C1 segment of cervical spinal cord (tissue), 14 donors: ENCODE data around the gene SMARCC1.

Experiments used
- DNase-seq, 14 donors: peaks; one replicate each; lab custom pipeline; 2025; lab: John Stamatoyannopoulos, UW

Gene SMARCC1

DNA sequence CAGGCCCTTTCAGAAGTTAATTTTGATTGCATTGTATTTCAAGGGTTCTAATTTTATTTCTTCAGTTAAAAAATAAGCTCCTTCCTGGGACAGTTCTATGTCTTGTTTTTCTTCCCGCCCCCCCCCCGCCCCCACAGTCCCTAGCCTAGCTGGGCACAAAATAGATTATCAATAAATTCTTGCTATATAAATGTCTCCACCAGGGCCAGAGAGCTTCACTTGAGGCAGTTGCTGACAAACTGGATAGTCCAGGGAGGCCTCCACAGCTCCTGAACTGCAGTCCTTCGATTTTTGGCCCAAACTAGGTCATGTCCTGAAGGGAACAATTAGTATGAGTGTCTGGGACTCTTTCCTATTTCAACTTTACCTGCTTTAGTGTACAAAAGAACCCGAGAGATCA, 193.1 kb downstream of the SMARCC1 start:
- no peak for DNase-seq

GRCh38 chr3:47588053-47588452, 193.6 kb downstream of the SMARCC1 start:
- DNase-seq = no peak

GRCh38 chr3:47586746-47587145, 194.9 kb downstream of the SMARCC1 start:
- DNase-seq = no peak

DNA sequence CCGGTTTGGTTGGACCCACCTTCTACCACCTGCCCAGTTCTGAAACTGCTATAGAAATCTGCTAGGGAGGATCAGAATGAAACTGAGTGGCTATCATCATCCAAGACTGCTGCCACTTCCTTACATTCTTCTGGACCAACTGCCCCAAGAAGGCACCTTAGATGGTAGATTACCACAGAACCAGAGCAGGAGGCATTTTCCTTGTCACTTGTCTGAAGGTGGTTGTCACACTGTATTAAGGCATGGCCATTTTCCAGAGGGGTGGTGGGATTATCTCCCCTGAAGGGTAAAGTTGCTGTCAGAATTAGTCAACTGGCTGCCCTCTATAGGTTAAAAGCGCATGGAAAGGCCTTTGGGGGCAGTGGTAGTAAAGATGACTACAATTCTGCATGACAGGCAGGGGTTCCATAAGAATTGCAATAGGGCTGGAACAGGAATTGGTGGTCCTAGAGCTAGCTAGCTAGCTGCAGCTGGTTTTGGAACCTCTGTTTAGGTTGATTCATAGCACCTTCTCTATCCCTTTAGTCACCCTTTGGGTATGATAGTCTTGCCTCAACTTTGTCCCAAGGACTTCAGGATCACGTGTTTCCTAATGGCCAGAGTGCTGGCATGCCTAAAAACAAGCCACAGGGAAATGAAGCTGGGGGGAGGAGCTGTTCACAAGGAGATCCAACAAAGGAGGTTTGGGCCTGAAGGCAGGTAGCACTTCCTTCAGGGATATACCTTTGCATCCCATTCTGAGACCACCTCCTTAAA, 198.2 kb downstream of the SMARCC1 start:
- no peak for DNase-seq

GRCh38 chr3:47581835-47582234, 199.9 kb downstream of the SMARCC1 start:
- no peak for DNase-seq

DNA sequence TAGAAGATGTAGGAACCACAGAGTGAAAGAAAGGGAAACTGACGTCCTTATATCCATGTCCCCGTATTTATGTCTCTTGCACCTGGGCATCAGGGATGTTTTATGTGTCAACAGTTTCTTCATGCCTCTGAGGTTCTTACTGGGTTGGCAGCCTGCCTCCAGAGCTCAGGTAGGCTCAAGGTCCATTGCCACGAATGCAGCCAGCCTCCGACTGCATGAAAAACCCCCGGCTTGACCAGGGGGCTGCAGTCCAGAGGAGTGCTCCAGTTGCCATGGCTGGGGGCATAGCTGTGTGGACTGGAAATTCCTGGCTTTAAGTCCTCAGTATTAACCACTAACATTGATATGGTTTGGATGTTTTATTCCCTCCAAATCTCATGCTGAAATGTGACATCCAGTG, 200.3 kb downstream of the SMARCC1 start:
- DNase-seq = no peak

DNA sequence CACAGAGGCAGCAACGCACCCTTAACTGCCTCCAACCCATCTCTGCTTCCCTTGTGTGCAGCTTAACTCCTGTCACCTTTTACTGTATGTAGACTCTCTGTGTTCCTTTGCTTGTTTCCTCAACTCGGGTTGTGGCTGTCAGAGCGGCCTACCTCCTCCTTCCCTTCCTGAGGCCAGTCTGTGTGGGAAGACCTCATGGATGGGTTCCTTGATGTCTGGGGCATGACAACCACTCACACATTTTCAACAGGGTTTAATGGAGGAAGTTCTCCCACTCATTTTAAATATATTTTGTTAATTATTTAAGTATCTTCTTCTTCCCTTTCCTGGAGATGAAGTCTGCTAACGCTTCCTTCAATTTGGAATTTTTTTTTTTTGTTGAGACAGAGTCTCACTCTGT, 201.2 kb downstream of the SMARCC1 start:
- DNase-seq = no peak

DNA sequence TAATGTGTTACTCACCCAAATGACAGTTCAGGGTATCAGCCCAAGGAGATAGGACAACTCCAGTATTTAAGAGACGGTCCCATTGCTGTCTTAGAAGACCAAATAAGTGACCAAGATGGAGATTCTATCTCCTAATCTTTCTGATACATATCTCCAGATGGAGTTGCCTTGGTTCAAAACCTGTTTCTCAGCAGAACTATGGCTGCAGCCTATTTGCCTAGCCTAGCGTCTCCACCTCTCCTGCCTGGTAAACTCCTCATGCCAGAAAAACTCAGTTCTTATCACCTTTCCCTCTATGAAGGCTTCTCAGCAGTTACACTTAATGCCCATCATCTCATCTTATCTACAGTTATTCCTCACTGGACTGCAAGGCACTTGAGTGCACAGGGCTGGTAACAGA, 201.8 kb downstream of the SMARCC1 start:
- DNase-seq = no peak

DNA sequence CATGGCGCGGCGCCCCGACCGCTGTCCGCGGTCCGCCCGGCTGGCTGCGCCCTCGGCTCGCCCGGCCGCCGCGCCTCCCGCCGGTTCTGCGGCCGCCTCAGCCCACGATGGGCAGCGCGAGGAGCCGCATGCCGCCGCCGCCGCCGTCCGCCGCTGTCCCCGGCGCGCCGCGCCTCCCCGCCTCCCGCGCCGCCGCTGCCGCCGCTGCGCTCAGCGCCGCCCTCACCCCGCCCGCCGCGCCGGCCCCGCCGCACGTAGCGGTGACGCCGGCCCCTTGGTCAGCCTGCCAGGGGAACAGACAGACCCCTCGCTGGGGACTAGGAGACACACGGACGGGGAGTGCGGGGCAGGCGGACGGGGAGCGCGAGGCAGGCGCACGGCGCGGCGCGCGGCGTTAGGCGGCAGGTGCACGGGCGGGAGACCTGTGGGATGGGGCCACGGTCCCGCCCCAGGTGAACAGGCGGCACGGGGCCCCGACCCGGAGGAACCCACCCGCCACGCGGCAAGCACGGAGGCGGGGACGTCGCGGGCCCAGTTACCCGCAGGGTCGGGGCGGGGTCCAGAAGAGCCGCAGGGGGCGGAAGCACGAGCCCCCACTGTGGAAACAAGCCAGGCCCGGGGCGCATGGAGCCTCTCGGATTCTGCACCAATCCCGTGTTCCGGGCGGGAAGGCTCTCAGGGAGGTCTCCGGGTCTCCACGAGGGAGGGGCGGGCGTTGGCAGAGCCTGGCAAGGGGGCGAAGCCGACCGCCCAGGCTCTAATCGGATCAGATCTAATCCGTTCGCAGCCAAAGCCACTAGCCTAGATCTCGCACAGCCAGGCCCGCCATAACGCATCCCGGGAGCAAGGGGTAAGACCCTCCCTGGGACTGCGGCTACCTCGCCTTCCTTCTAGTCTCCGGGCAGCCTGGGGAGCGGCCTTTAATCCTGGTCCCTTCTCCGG, 202.7 kb downstream of the SMARCC1 start, which contains the start of gene CSPG5:
Gene CSPG5, minus strand, starts transcription at position 175 of the 942 bp plus-strand sequence. Its CDS starts 172 bp downstream, at position 3.
- peak in 3 of 14 donors; percentile 12 to 34 (median 30) for DNase-seq

GRCh38 chr3:47578119-47578632, 203.5 kb downstream of the SMARCC1 start:
- DNase-seq = peak in 7 of 14 donors; percentile 9 to 52 (median 31)

- no peak for DNase-seq
These were observed 204.0 kb downstream of the SMARCC1 start for GRCh38 chr3:47577583-47578118.

DNA sequence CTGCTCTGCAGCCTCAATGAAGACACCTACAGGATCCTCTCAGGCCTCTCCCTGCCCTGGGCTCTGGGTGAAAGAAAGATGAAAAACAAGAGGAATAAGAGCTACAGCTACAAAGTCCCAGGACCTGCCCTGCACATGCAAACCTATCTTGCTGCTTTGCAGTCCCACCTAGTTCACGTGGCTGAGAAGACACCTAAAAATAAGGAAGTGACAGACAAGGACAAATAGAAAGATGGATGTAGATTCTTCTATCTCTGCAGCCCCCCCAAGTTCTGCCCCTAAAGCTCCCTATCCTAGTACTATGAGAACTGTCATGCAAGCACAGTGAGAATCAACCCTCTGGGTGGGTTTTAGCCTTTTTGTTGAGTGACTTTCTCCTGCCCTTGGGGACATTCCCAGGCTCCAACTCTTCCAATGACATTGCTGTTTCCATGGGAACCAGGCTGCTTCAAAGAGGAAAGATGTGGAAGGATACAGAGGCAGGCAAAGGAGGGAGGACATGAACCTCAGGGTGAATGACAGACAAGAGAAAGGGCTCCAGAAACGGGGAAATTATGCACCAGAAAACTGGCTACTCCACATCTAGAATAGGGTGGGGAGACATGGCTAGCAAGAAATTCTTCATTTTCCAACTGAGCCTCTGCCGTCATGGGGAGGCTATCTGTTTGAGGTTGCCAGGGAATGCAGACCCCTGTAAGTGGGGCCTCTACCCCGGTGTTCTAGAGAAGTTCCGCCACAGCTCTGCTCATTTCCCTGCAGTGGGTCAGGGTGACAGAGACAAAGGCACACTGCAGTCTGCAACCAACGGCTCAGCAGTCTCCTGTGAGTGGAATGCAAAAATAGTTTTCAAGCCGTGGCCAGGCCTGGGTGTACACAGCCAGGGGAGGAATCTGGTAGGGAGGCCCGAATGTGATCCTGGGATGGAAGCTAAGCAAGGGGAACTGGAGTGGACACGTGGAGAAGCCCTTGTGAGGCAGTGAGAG, 208.2 kb downstream of the SMARCC1 start:
- peak in 7 of 14 donors; percentile 8 to 21 (median 13) for DNase-seq

GRCh38 chr3:47571391-47572175, 210.1 kb downstream of the SMARCC1 start:
- DNase-seq = peak in 9 of 14 donors; percentile 9 to 47 (median 17)

DNA sequence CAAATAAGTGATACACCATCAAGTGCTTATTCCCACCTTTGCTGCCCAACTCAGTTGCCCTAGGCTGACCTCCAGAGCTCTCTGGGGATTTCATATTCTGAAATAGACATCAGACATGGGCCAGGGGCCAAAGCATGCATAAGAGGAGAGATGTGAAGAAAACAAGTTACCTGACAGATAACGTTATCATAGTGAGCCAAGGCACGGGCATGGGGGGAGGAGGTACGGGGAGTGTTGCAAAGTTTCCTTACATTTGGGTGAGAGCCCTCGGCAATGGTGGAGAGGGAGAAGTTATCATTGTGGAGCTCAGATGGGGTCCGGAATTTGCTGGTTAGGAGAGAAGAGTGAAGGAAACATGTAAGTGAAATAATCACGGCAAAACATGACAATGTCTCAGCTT, 212.8 kb downstream of the SMARCC1 start:
- no peak for DNase-seq

DNA sequence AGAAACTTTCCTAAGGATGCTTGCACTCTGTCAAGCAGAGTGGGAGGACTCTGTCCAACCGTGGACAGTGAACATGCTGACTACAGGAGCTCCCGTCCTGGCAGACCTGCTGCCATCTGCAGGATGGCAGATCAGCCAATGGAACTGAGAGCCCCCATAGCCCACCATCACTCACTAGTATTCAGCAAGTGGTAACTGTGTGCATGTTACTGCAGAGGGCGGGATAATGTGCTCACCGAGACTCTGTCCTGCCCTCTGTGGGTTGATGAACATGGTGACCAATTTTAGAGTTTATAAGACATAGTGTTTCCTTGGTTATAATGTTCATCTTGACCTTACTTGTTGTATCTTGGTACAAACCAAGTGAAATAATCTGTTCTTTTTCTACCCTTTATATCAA, 214.5 kb downstream of the SMARCC1 start:
- no peak for DNase-seq

GRCh38 chr3:47566667-47567066, 215.0 kb downstream of the SMARCC1 start:
- no peak for DNase-seq

DNA sequence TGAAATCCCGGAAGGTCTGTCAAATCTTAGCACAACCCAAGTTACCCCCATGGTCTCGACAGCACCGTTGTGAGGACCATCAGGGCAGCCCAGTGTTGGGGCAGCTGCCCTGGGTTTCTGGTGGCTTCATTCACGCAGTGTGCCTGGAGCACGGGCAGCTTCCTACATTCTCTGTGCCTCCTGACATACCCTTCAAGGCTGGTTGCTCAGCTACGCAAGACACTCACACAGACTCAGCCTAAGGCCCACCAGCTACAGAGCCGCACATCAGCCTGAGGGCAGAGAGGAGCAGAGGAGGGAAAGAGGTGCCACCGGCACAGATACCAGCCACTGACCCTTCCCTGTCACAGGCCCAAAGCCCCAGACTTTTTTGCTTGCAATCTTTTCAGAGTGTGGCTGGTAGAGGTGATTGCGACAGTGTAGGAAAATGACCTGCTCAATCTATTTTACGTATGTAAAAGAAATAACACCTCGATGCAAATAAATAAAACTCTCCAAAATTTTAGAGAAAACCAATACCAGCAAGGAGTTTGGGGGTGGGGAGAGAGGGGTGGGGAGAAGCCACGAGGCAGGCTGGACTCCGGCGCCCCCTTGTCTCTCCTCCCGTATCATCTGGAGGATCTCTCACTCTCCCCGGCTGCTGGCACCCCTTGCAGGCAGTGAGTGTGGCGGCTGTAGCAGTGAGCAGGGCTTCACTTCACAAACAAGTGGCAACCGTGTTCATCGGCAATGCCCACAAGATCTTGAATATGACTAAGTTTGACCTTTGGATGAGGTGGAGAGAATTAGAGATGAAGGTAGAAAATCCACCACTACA, 215.8 kb downstream of the SMARCC1 start:
- DNase-seq = no peak

GRCh38 chr3:47556351-47556750, 225.3 kb downstream of the SMARCC1 start:
- DNase-seq = no peak

GRCh38 chr3:47554335-47554734, 227.4 kb downstream of the SMARCC1 start:
- no peak for DNase-seq
